Heart left ventricle (tissue), 13 donors: ENCODE data around the gene ATP6V1B1.

Experiments used
- CTCF ChIP-seq, 12 donors: fragments of 200-600 bp; sonication (generic) in 4 of 12; IDR thresholded peaks; one replicate each; pipeline versions ENCODE4 v1.5.0 to v1.8.0; 2018 to 2022; ENCODE audit warnings: antibody characterized with exemption in 12 of 12, mild to moderate bottlenecking in 5 of 12
- POLR2A ChIP-seq, 2 donors: fragments of 450-650 bp; IDR thresholded peaks; one replicate each; pipeline ENCODE4 v1.6.1; 2017; ENCODE audit warnings: antibody characterized with exemption in 2 of 2, mild to moderate bottlenecking in 2 of 2, moderate library complexity in 2 of 2
- donor health status: ischemic (EF 13 %, LVEDD 7.1; RV severe dilation, severe dysfunction).
- donor health status: DM: no; HTN: yes; CAD: no.
- donor health status: DM: no; HTN: no; CAD: no.
- donor health status: ischemic (EF 25% LVEDD 6.9; RV normal size, moderate dysfunction).
- donor health status: ischemic (EF 25% LVEDD 5.7; RV mildly dilated, moderate dysfunction).
- donor health status: ischemic (EF 35%, LVEDD 5.7; RV mildly dilated, moderate dysfunction).
- donor health status: nonischemic (EF 11% LVEDD 7.7; RV severe dilation, severe dysfunction).
- donor health status: DM: yes; HTN: yes; CAD: no.
- donor health status: PGD.
- donor health status: ischemic (EF 29% LVEDD 5.4; RV normal size, mild dysfunction).
- donor health status: nonischemic (EF 23%, LVEDD 6.1; RV moderate dilation, normal function).

- TF ChIP-seq CTCF (IDR thresholded peaks at IDR 0.05) (no peak), POLR2A (IDR thresholded peaks at IDR 0.05) (no peak)
Measured at GRCh38 chr2:70898363-70899240, 37.1 kb upstream of the ATP6V1B1 start.
